Muscle layer of duodenum (tissue), 2 donors: ENCODE data around the gene SMOC2.
"Not testable (repeated sequence)": the region's sequence is repeated elsewhere in the genome, so short reads cannot be mapped to it uniquely, and the experiment has no call there.

ENCODE experiments used
- H3K27ac ChIP-seq: one replicate; pipeline ENCODE4 v1.7.0; 2013; ENCODE audit warnings: mild to moderate bottlenecking, low read length
- H3K27me3 ChIP-seq: one replicate; pipeline ENCODE4 v1.7.0; 2013; ENCODE audit warnings: low read depth, mild to moderate bottlenecking, control low read depth, low read length
- H3K36me3 ChIP-seq, 2 donors: one replicate each; pipeline ENCODE4 v1.7.0; 2013; ENCODE audit warnings: low read length in 2 of 2, control low read depth in 1 of 2, mild to moderate bottlenecking in 1 of 2; ENCODE audit not compliant: insufficient read depth in 2 of 2, control insufficient read depth in 1 of 2
- H3K4me1 ChIP-seq, 2 donors: one replicate each; pipeline ENCODE4 v1.7.0; 2013; ENCODE audit warnings: low read length in 2 of 2, mild to moderate bottlenecking in 2 of 2, control low read depth in 1 of 2, moderate library complexity in 1 of 2; ENCODE audit not compliant: insufficient read depth in 2 of 2, control insufficient read depth in 1 of 2
- H3K4me3 ChIP-seq, 2 donors: one replicate each; pipeline ENCODE4 v1.7.0; 2013; ENCODE audit warnings: low read length in 2 of 2, low read depth in 1 of 2, mild to moderate bottlenecking in 1 of 2
- H3K9me3 ChIP-seq, 2 donors: one replicate each; pipeline ENCODE4 v1.7.0; 2013; ENCODE audit warnings: low read length in 2 of 2, control low read depth in 1 of 2, mild to moderate bottlenecking in 1 of 2; ENCODE audit not compliant: control insufficient read depth in 1 of 2
- donor health status: healthy.

The SMOC2 gene

GRCh38 chr6:168699631-168700295 is 258.8 kb downstream of the SMOC2 start:
- Histone ChIP-seq H3K27me3 (no peaks in the 10 kb centered on the region), H3K9me3 (no peaks in the 10 kb centered on the region), H3K4me1 (peaks cover 0 to 10% of the 10 kb centered on the region in 2 donors), H3K4me3 (no peak overlapping the region), H3K27ac (no peak overlapping the region), H3K36me3 (no peaks in the 10 kb centered on the region)

DNA sequence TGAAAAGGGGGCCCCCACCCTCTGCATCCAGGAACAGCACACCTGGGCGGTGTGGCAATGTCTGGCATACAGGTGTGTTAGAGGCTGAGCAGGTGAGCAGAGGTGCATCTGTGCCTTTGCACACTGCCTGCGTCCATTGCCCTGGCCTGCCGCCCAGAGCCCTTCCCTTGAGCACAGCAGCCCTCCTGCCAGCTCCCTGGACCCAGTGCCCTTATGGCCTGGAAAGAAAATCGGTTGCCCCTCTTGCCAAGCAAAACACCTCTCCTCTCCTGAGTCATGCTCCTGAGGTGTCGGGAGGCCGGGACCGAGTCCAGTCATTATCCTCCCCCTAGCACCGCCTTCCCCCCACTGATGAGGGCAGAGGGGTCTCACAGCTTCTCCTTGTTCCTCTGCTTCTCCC is 259.9 kb downstream of the SMOC2 start:
- Histone ChIP-seq H3K27me3 (no peaks in the 10 kb centered on the region), H3K27ac (no peak overlapping the region), H3K36me3 (no peaks in the 10 kb centered on the region), H3K4me1 (peaks cover 0 to 10% of the 10 kb centered on the region in 2 donors), H3K9me3 (no peaks in the 10 kb centered on the region), H3K4me3 (no peak overlapping the region)

- Histone ChIP-seq H3K4me3 (no peak overlapping the region), H3K36me3 (no peaks in the 10 kb centered on the region), H3K4me1 (peaks cover 0 to 10% of the 10 kb centered on the region in 2 donors), H3K27ac (no peak overlapping the region), H3K9me3 (no peaks in the 10 kb centered on the region), H3K27me3 (no peaks in the 10 kb centered on the region)
These were observed 263.0 kb downstream of the SMOC2 start for GRCh38 chr6:168703990-168704389.

- H3K4me3 ChIP-seq, result no peak overlapping the region
- no peak overlapping the region for H3K27ac ChIP-seq
- peaks cover 0 to 9% of the 10 kb centered on the region in 2 donors for H3K4me1 ChIP-seq
- no peaks in the 10 kb centered on the region for H3K36me3 ChIP-seq
- H3K9me3 ChIP-seq, result no peaks in the 10 kb centered on the region
- no peaks in the 10 kb centered on the region for H3K27me3 ChIP-seq
These were observed 263.7 kb downstream of the SMOC2 start for GRCh38 chr6:168704678-168705077.

- not testable (repeated sequence) for H3K4me3 ChIP-seq, H3K9me3 ChIP-seq, H3K27me3 ChIP-seq, H3K27ac ChIP-seq, H3K4me1 ChIP-seq, H3K36me3 ChIP-seq
These were observed 264.3 kb downstream of the SMOC2 start for GRCh38 chr6:168705271-168705670.

- Histone ChIP-seq H3K36me3 (no peaks in the 10 kb centered on the region), H3K9me3 (no peaks in the 10 kb centered on the region), H3K27ac (no peak overlapping the region), H3K27me3 (no peaks in the 10 kb centered on the region), H3K4me3 (no peak overlapping the region), H3K4me1 (peaks cover 0 to 4% of the 10 kb centered on the region in 2 donors)
These were observed 265.6 kb downstream of the SMOC2 start for GRCh38 chr6:168706471-168707177.

GRCh38 chr6:168708526-168708925 is 267.5 kb downstream of the SMOC2 start:
- Histone ChIP-seq H3K36me3 (no peaks in the 10 kb centered on the region), H3K4me3 (no peak overlapping the region), H3K9me3 (no peaks in the 10 kb centered on the region), H3K4me1 (peaks cover 0 to 4% of the 10 kb centered on the region in 2 donors), H3K27ac (no peak overlapping the region), H3K27me3 (no peaks in the 10 kb centered on the region)

DNA sequence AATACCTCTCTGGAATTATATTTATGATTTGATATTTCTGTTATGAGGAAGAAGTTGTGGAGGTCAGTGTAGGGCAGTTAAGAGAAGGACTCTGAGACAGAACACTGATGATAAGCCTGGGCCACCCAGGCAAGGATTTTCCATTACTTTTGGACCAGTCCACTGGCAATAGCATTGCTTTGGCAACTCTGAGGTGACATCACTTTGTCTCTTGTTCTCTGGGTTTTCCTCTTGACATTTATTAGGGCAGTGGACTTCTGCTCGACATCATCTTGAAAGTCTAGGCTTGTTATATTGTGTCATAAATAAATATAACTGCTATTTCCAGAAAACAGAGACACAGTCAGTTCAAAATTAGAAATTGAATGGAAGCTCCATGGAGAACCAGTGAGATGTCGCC is 268.0 kb downstream of the SMOC2 start:
- Histone ChIP-seq H3K27ac (no peak overlapping the region), H3K4me1 (peaks cover 0 to 3% of the 10 kb centered on the region in 2 donors), H3K4me3 (no peak overlapping the region), H3K9me3 (no peaks in the 10 kb centered on the region), H3K36me3 (no peaks in the 10 kb centered on the region), H3K27me3 (no peaks in the 10 kb centered on the region)

DNA sequence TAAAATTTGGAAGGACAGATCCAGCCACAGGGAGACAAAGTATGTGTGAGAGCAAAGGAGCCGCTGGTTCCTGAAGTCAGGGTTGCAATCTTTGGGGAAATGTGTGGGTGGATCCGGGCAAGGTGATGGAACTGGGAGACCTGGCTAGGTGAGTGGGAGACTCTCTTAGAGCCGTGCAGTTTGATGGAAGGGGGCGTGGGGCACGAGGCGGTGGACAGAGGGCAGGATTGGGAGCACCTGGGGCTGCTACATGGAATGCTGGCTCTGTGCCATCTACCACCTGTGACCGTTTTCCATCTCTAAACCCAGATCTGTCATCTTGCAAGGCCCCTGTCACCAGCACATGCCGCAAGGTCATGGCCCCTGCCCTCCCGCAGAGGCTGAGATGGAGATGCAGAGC is 268.4 kb downstream of the SMOC2 start:
- Histone ChIP-seq H3K4me1 (no peaks in the 10 kb centered on the region), H3K9me3 (no peaks in the 10 kb centered on the region), H3K27me3 (no peaks in the 10 kb centered on the region), H3K27ac (no peak overlapping the region), H3K4me3 (no peak overlapping the region), H3K36me3 (no peaks in the 10 kb centered on the region)

DNA sequence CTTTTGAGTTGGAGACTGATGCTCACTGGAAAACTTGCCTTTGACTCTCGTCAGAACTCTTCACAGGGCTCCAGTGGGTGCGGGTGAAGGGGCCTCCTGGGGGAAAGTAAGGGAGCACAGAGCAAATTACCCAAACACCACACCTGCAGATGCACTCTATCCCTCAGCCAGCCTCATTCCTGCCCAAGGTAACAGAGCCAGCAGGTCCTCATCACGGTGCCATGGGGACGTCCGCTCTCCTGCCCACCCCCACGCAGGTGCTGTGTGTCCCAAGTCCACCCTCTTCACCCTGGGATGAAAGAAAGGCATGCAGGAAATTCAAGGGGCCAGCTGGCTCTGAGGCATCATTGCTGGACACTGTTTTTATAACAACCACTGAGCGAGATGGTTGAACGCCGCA is 269.0 kb downstream of the SMOC2 start:
- H3K27me3 ChIP-seq, result no peaks in the 10 kb centered on the region
- no peaks in the 10 kb centered on the region for H3K36me3 ChIP-seq
- no peak overlapping the region for H3K4me3 ChIP-seq
- no peaks in the 10 kb centered on the region for H3K4me1 ChIP-seq
- H3K9me3 ChIP-seq, result no peaks in the 10 kb centered on the region
- H3K27ac ChIP-seq, result no peak overlapping the region

- Histone ChIP-seq H3K9me3 (no peaks in the 10 kb centered on the region), H3K27me3 (no peaks in the 10 kb centered on the region), H3K27ac (no peak overlapping the region), H3K4me3 (no peak overlapping the region), H3K36me3 (no peaks in the 10 kb centered on the region), H3K4me1 (no peaks in the 10 kb centered on the region)
These were observed 270.2 kb downstream of the SMOC2 start for GRCh38 chr6:168711049-168711640.
